ENCODE results near the gene TOLLIP. TPM values are rescaled to one million over a fixed set of nuclear protein-coding genes. Genes with fewer than 3 reads are reported as not detected.
"Not testable (repeated sequence)": the region's sequence is repeated elsewhere in the genome, so short reads cannot be mapped to it uniquely, and the experiment has no call there.

Gene TOLLIP
- polyA plus RNA-seq, 3 donors from 2014 or later: 40.5 to 47.8 (median 42.2) TPM

- H3K27me3 Mint-ChIP-seq (ENCODE audit: low read depth in 3 of 3): peaks cover 0 to 4% (median 2%) of the 10 kb centered on the region in 3 donors
- H3K4me1 Mint-ChIP-seq: peaks cover 7 to 18% of the 10 kb centered on the region in 2 donors
- H3K4me3 Mint-ChIP-seq: peak overlapping the region in 1 of 5 donors; percentile 29
- H3K9me3 Mint-ChIP-seq: peaks cover 0 to 1% (median 0%) of the 10 kb centered on the region in 6 donors
- no peaks in the 10 kb centered on the region for H3K36me3 Mint-ChIP-seq
- peak overlapping the region; percentile 46 to 84 (median 80) for H3K27ac Mint-ChIP-seq
- DNase-seq: no peak
Measured at GRCh38 chr11:1251236-1251770, 58.1 kb downstream of the TOLLIP start.

GRCh38 chr11:1250411-1250810, 59.0 kb downstream of the TOLLIP start:
- Mint-ChIP-seq H3K4me1 (peaks cover 7 to 20% of the 10 kb centered on the region in 2 donors), H3K27ac (peak overlapping the region in 5 of 6 donors; percentile 19 to 84 (median 79))
- H3K36me3 Mint-ChIP-seq; H3K4me3 Mint-ChIP-seq; H3K27me3 Mint-ChIP-seq (ENCODE audit: low read depth in 3 of 3); H3K9me3 Mint-ChIP-seq: not testable (repeated sequence)
- DNase-seq: peak in 1 of 3 donors; percentile 15

GRCh38 chr11:1248951-1249350, 60.5 kb downstream of the TOLLIP start:
- not testable (repeated sequence) for H3K4me3 Mint-ChIP-seq; H3K27me3 Mint-ChIP-seq (ENCODE audit: low read depth in 3 of 3); H3K27ac Mint-ChIP-seq; DNase-seq; H3K36me3 Mint-ChIP-seq; H3K9me3 Mint-ChIP-seq
- H3K4me1 Mint-ChIP-seq: peaks cover 7 to 23% of the 10 kb centered on the region in 2 donors

DNA sequence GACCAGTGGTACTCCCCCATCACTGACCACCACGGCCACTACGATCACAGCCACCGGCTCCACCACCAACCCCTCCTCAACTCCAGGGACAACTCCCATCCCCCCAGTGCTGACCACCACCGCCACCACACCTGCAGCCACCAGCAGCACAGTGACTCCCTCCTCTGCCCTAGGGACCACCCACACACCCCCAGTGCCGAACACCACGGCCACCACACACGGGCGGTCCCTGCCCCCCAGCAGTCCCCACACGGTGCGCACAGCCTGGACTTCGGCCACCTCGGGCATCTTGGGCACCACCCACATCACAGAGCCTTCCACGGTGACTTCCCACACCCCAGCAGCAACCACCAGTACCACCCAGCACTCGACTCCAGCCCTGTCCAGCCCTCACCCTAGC, 62.4 kb downstream of the TOLLIP start:
- Mint-ChIP-seq H3K27ac (peak overlapping the region in 1 of 6 donors; percentile 74), H3K4me1 (peaks cover 7 to 30% of the 10 kb centered on the region in 2 donors)
- not testable (repeated sequence) for H3K36me3 Mint-ChIP-seq; DNase-seq; H3K27me3 Mint-ChIP-seq (ENCODE audit: low read depth in 3 of 3); H3K4me3 Mint-ChIP-seq; H3K9me3 Mint-ChIP-seq

DNA sequence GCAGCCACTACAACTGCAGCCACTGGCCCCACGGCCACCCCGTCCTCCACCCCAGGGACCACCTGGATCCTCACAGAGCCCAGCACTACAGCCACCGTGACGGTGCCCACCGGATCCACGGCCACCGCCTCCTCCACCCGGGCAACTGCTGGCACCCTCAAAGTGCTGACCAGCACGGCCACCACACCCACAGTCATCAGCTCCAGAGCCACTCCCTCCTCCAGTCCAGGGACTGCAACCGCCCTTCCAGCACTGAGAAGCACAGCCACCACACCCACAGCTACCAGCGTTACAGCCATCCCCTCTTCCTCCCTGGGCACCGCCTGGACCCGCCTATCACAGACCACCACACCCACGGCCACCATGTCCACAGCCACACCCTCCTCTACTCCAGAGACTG, 63.1 kb downstream of the TOLLIP start:
- H3K27ac Mint-ChIP-seq: peak overlapping the region in 4 of 6 donors; percentile 12 to 69 (median 44)
- DNase-seq; H3K27me3 Mint-ChIP-seq (ENCODE audit: low read depth in 3 of 3); H3K4me3 Mint-ChIP-seq; H3K9me3 Mint-ChIP-seq; H3K36me3 Mint-ChIP-seq: not testable (repeated sequence)
- H3K4me1 Mint-ChIP-seq: peaks cover 7 to 31% of the 10 kb centered on the region in 2 donors

DNA sequence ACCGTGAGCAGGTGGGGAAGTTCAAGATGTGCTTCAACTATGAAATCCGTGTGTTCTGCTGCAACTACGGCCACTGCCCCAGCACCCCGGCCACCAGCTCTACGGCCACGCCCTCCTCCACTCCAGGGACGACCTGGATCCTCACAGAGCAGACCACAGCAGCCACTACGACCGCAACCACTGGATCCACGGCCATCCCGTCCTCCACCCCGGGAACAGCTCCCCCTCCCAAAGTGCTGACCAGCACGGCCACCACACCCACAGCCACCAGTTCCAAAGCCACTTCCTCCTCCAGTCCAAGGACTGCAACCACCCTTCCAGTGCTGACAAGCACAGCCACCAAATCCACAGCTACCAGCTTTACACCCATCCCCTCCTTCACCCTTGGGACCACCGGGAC, 63.7 kb downstream of the TOLLIP start:
- H3K9me3 Mint-ChIP-seq; DNase-seq; H3K27me3 Mint-ChIP-seq (ENCODE audit: low read depth in 3 of 3); H3K4me3 Mint-ChIP-seq; H3K36me3 Mint-ChIP-seq; H3K27ac Mint-ChIP-seq: not testable (repeated sequence)
- peaks cover 2 to 26% of the 10 kb centered on the region in 2 donors for H3K4me1 Mint-ChIP-seq

DNA sequence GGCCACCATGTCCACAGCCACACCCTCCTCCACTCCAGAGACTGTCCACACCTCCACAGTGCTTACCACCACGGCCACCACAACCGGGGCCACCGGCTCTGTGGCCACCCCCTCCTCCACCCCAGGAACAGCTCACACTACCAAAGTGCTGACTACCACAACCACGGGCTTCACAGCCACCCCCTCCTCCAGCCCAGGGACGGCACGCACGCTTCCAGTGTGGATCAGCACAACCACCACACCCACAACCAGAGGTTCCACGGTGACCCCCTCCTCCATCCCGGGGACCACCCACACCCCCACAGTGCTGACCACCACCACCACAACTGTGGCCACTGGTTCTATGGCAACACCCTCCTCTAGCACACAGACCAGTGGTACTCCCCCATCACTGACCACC, 64.9 kb downstream of the TOLLIP start:
- not testable (repeated sequence) for DNase-seq

GRCh38 chr11:1243521-1243920, 65.9 kb downstream of the TOLLIP start:
- not testable (repeated sequence) for H3K27ac Mint-ChIP-seq; H3K36me3 Mint-ChIP-seq; H3K4me3 Mint-ChIP-seq; H3K9me3 Mint-ChIP-seq; H3K27me3 Mint-ChIP-seq (ENCODE audit: low read depth in 3 of 3); DNase-seq
- H3K4me1 Mint-ChIP-seq: peaks cover 0 to 21% of the 10 kb centered on the region in 2 donors

More for the DNA sequence above, 64.9 kb downstream of the TOLLIP start:
- H3K4me3 Mint-ChIP-seq; H3K36me3 Mint-ChIP-seq; H3K9me3 Mint-ChIP-seq; H3K27ac Mint-ChIP-seq; H3K27me3 Mint-ChIP-seq (ENCODE audit: low read depth in 3 of 3): not testable (repeated sequence)
- H3K4me1 Mint-ChIP-seq: peaks cover 0 to 21% of the 10 kb centered on the region in 2 donors

DNA sequence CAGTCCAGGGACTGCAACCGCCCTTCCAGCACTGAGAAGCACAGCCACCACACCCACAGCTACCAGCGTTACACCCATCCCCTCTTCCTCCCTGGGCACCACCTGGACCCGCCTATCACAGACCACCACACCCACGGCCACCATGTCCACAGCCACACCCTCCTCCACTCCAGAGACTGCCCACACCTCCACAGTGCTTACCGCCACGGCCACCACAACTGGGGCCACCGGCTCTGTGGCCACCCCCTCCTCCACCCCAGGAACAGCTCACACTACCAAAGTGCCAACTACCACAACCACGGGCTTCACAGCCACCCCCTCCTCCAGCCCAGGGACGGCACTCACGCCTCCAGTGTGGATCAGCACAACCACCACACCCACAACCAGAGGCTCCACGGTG, 66.7 kb downstream of the TOLLIP start:
- H3K27ac Mint-ChIP-seq: peak overlapping the region in 4 of 6 donors; percentile 53 to 78 (median 64)
- H3K27me3 Mint-ChIP-seq (ENCODE audit: low read depth in 3 of 3); H3K36me3 Mint-ChIP-seq; H3K9me3 Mint-ChIP-seq; H3K4me3 Mint-ChIP-seq: not testable (repeated sequence)
- peaks cover 0 to 21% of the 10 kb centered on the region in 2 donors for H3K4me1 Mint-ChIP-seq
- DNase-seq: peak; percentile 19 to 30 (median 29)

DNA sequence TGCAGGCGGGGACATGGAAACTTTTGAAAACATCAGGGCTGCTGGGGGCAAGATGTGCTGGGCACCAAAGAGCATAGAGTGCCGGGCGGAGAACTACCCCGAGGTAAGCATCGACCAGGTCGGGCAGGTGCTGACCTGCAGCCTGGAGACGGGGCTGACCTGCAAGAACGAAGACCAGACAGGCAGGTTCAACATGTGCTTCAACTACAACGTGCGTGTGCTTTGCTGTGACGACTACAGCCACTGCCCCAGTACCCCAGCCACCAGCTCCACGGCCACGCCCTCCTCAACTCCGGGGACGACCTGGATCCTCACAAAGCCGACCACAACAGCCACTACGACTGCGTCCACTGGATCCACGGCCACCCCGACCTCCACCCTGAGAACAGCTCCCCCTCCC, 67.1 kb downstream of the TOLLIP start:
- Mint-ChIP-seq H3K4me1 (peaks cover 0 to 21% of the 10 kb centered on the region in 2 donors), H3K27me3 (ENCODE audit: low read depth in 3 of 3) (peaks cover 0 to 3% (median 0%) of the 10 kb centered on the region in 3 donors), H3K9me3 (peaks cover 0 to 2% (median 0%) of the 10 kb centered on the region in 6 donors), H3K36me3 (no peaks in the 10 kb centered on the region), H3K4me3 (no peak overlapping the region), H3K27ac (peak overlapping the region in 4 of 6 donors; percentile 62 to 78 (median 68))
- DNase-seq: no peak

DNA sequence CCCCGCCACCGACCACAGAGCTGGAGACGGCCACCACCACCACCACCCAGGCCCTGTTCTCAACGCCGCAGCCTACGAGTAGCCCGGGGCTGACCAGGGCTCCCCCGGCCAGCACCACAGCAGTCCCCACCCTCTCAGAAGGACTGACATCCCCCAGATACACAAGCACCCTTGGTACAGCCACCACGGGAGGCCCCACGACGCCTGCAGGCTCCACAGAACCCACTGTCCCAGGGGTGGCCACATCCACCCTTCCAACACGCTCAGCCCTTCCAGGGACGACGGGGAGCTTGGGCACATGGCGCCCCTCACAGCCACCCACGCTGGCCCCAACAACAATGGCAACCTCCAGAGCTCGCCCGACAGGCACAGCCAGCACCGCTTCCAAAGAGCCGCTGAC, 67.7 kb downstream of the TOLLIP start:
- Mint-ChIP-seq H3K27ac (peak overlapping the region in 2 of 6 donors; percentile 43 to 58), H3K9me3 (peaks cover 0 to 2% (median 0%) of the 10 kb centered on the region in 6 donors), H3K27me3 (ENCODE audit: low read depth in 3 of 3) (peaks cover 0 to 3% (median 0%) of the 10 kb centered on the region in 3 donors), H3K36me3 (no peaks in the 10 kb centered on the region), H3K4me3 (no peak overlapping the region), H3K4me1 (peaks cover 0 to 18% of the 10 kb centered on the region in 2 donors)
- no peak for DNase-seq

- Mint-ChIP-seq H3K36me3 (no peaks in the 10 kb centered on the region), H3K27ac (no peak overlapping the region)
- no peak for DNase-seq
Measured at GRCh38 chr11:1240771-1241170, 68.7 kb downstream of the TOLLIP start.

DNA sequence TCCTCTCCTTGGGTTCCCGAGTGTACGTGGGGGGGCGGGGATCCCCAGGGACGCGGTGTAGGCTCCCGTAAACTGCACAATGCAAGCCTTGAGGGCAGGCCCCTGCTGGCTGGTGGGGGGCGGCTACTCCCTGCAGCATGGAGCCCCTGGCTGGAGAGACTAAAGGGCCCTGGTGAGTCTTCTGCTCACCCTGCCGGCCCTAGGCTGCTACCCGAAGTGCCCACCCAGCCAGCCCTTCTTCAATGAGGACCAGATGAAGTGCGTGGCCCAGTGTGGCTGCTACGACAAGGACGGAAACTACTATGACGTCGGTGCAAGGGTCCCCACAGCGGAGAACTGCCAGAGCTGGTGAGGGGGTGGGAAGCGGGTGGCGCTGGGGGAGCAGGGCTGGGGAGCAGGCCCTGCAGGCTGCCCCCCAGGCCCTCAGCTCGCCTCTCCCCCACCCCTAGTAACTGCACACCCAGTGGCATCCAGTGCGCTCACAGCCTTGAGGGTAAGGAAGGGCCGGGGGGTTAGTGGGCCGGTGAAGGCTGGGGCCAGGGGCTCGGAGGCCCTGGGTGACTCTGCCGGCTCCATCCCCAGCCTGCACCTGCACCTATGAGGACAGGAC, 69.7 kb downstream of the TOLLIP start:
- no peaks in the 10 kb centered on the region for H3K9me3 Mint-ChIP-seq
- H3K36me3 Mint-ChIP-seq: no peaks in the 10 kb centered on the region
- H3K27ac Mint-ChIP-seq: peak overlapping the region in 1 of 6 donors; percentile 48
- H3K4me1 Mint-ChIP-seq: peaks cover 0 to 14% of the 10 kb centered on the region in 2 donors
- H3K4me3 Mint-ChIP-seq: no peak overlapping the region
- DNase-seq: no peak
- peaks cover 0 to 3% (median 0%) of the 10 kb centered on the region in 3 donors for H3K27me3 Mint-ChIP-seq (ENCODE audit: low read depth in 3 of 3)

More at GRCh38 chr11:1240771-1241170, 68.7 kb downstream of the TOLLIP start:
- H3K27me3 Mint-ChIP-seq (ENCODE audit: low read depth in 3 of 3): peaks cover 0 to 3% (median 0%) of the 10 kb centered on the region in 3 donors
- no peaks in the 10 kb centered on the region for H3K9me3 Mint-ChIP-seq
- no peak overlapping the region for H3K4me3 Mint-ChIP-seq
- H3K4me1 Mint-ChIP-seq: peaks cover 0 to 14% of the 10 kb centered on the region in 2 donors

GRCh38 chr11:1238767-1239595, 70.5 kb downstream of the TOLLIP start:
- DNase-seq: no peak
- Mint-ChIP-seq H3K36me3 (no peaks in the 10 kb centered on the region), H3K4me1 (peaks cover 0 to 11% of the 10 kb centered on the region in 2 donors), H3K4me3 (no peak overlapping the region), H3K27me3 (ENCODE audit: low read depth in 3 of 3) (peaks cover 0 to 3% (median 0%) of the 10 kb centered on the region in 3 donors), H3K27ac (no peak overlapping the region), H3K9me3 (no peaks in the 10 kb centered on the region)

All from immature natural killer cell (primary cell).